Vagina (tissue), 2 donors: ENCODE data around the gene KRTAP1-5. TPM values are rescaled to one million over a fixed set of nuclear protein-coding genes. Genes with fewer than 3 reads are reported as not detected.

Experiments used
- DNase-seq, 2 donors: peaks; one replicate each; pipeline ENCODE4 v3.0.0-alpha.2; 2017; ENCODE audit errors: extremely low spot score in 2 of 2
- H3K27ac ChIP-seq: fragments of 200-600 bp; sonication (generic); one replicate; pipeline ENCODE4 v1.5.1; 2019
- H3K27me3 ChIP-seq: fragments of 200-600 bp; sonication (generic); one replicate; pipeline ENCODE4 v1.5.1; 2019
- H3K36me3 ChIP-seq, 2 donors: fragments of 200-600 bp; sonication (generic); one replicate each; pipeline ENCODE4 v1.5.1; 2017 to 2019
- H3K4me1 ChIP-seq: fragments of 200-600 bp; sonication (generic); one replicate; pipeline ENCODE4 v1.5.1; 2019
- H3K4me3 ChIP-seq, 2 donors: fragments of 200-600 bp; sonication (generic); 1 replicate in 1 of 2; 2 replicates in 1 of 2; pipeline ENCODE4 v1.5.1; 2016 to 2019
- H3K9me3 ChIP-seq: fragments of 200-600 bp; sonication (generic); one replicate; pipeline ENCODE4 v1.5.1; 2019
- POLR2A ChIP-seq, 2 donors: fragments of 450-650 bp; IDR thresholded peaks; one replicate each; pipeline ENCODE4 v1.6.1; 2017; ENCODE audit warnings: antibody characterized with exemption in 2 of 2, mild to moderate bottlenecking in 2 of 2, moderate library complexity in 2 of 2
- POLR2AphosphoS5 ChIP-seq, 2 donors: sonication (generic); formaldehyde crosslinking; IDR thresholded peaks; one replicate each; pipeline ENCODE4 v1.9.0; 2017; ENCODE audit warnings: antibody characterized with exemption in 2 of 2, mild to moderate bottlenecking in 2 of 2, low read depth in 1 of 2; ENCODE audit not compliant: insufficient read depth in 1 of 2
- intact Hi-C: fragments of 100-400 bp; cut with DNase I; formaldehyde crosslinking; loops from one replicate; pipeline ENCODE4 v1.15.1; 2023
- small RNA-seq: library from RNA; depleted of rRNA; stranded (forward); fragments of <200 nt; gene quantifications from one replicate; pipeline ENCODE3, GENCODE V24; 2016
- total RNA-seq: library from RNA; depleted of rRNA; stranded (reverse); fragments of >200 nt; gene quantifications from one replicate; pipeline ENCODE4 v1.2.3, GENCODE V29; 2016
- TF ChIP-seq, protein P1 (sequence below), 3 experiments: fragments of 450-650 bp in 2 of 3; fragments of 200-600 bp in 1 of 3; sonication (generic) in 1 of 3; IDR thresholded peaks; one replicate each; pipeline ENCODE4 v1.5.1; 2017 to 2019; ENCODE audit warnings: antibody characterized with exemption in 3 of 3, mild to moderate bottlenecking in 2 of 3, moderate library complexity in 2 of 3

KRTAP1-5 gene
- total RNA-seq, 1 donor from 2014 or later: not detected

DNA sequence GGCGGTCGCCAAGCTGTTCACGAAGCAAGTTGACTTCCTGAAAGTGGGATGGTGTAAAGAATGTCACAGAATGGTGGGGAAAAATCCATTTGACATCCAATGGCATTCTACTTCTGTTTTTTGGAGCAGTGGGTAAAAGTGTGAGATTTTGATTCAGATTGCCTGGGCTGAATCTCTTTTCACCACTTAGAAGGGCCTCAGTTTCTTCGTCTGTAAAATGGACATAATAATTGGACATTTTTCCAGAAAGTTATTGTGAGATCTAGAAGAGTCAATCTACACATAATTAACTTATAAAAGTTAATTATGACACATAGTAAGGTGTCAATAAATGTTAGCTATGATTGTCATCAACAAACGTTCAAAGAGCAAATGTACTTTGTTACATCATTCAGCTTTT, 45.9 kb downstream of the KRTAP1-5 start:
- no peaks in the 10 kb centered on the region for H3K9me3 ChIP-seq
- TF ChIP-seq POLR2A (IDR thresholded peaks at IDR 0.05): no peak
- TF ChIP-seq POLR2AphosphoS5 (IDR thresholded peaks at IDR 0.05; ENCODE audit: insufficient read depth in 1 of 2, low read depth in 1 of 2): no peak
- TF ChIP-seq, protein P1, sequence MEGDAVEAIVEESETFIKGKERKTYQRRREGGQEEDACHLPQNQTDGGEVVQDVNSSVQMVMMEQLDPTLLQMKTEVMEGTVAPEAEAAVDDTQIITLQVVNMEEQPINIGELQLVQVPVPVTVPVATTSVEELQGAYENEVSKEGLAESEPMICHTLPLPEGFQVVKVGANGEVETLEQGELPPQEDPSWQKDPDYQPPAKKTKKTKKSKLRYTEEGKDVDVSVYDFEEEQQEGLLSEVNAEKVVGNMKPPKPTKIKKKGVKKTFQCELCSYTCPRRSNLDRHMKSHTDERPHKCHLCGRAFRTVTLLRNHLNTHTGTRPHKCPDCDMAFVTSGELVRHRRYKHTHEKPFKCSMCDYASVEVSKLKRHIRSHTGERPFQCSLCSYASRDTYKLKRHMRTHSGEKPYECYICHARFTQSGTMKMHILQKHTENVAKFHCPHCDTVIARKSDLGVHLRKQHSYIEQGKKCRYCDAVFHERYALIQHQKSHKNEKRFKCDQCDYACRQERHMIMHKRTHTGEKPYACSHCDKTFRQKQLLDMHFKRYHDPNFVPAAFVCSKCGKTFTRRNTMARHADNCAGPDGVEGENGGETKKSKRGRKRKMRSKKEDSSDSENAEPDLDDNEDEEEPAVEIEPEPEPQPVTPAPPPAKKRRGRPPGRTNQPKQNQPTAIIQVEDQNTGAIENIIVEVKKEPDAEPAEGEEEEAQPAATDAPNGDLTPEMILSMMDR (IDR thresholded peaks at IDR 0.05): no peak
- H3K36me3 ChIP-seq: no peaks in the 10 kb centered on the region
- H3K4me1 ChIP-seq: no peaks in the 10 kb centered on the region
- H3K27ac ChIP-seq: peak overlapping the region; percentile 53
- H3K27me3 ChIP-seq: no peaks in the 10 kb centered on the region
- H3K4me3 ChIP-seq: no peak overlapping the region
- intact Hi-C loops: no loop called here
- no peak for DNase-seq

DNA sequence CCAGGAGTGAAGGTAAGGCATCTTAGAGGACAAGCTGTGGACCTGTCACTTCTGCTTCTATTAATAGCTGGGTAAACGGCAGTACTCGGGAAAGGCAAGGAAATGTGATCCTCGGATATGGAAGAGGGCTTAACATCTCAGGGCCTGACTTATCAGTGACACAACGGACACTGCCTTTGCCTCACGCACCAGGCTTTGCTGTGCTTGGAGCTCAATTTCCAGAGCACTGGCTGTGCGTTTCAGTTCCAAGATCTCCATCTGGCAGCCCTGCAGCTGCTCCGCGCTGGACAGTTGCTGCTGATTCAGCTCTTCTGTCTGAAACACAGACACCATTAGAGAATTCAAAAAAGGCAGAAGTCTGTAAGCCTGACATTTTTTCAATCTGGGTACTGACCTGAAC, 46.4 kb downstream of the KRTAP1-5 start:
- no peak for DNase-seq
- Histone ChIP-seq H3K27ac (peak overlapping the region; percentile 53), H3K36me3 (no peaks in the 10 kb centered on the region), H3K27me3 (no peaks in the 10 kb centered on the region), H3K9me3 (no peaks in the 10 kb centered on the region), H3K4me1 (no peaks in the 10 kb centered on the region), H3K4me3 (no peak overlapping the region)
- TF ChIP-seq POLR2A (IDR thresholded peaks at IDR 0.05): no peak
- TF ChIP-seq POLR2AphosphoS5 (IDR thresholded peaks at IDR 0.05; ENCODE audit: insufficient read depth in 1 of 2, low read depth in 1 of 2): no peak
- intact Hi-C loops: no loop called here

DNA sequence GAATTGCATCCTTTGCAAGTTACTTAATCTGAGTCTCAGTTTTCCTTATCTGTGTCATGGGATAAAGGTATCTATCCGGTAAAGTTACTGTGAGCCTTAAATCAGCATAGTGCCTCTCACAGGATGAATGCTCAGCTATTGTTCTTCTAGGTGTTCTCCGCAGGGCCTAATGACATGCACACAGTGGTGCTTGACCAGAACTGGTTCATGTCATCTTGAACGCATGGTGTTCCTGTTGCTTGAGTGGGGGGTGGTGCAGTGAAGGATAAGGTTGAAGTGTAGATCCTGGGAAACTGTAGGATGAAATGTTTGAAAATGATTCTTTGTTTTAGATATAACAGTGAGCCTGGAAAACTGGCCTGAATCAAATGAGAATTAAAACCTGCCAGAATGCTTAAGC, 46.9 kb downstream of the KRTAP1-5 start:
- H3K27me3 ChIP-seq: no peaks in the 10 kb centered on the region
- H3K4me3 ChIP-seq: no peak overlapping the region
- intact Hi-C loops: no loop called here
- DNase-seq: no peak
- no peak for TF ChIP-seq POLR2A (IDR thresholded peaks at IDR 0.05)
- TF ChIP-seq, protein P1 (IDR thresholded peaks at IDR 0.05): no peak
- H3K9me3 ChIP-seq: no peaks in the 10 kb centered on the region
- H3K27ac ChIP-seq: peak overlapping the region; percentile 53
- no peaks in the 10 kb centered on the region for H3K4me1 ChIP-seq
- no peaks in the 10 kb centered on the region for H3K36me3 ChIP-seq

DNA sequence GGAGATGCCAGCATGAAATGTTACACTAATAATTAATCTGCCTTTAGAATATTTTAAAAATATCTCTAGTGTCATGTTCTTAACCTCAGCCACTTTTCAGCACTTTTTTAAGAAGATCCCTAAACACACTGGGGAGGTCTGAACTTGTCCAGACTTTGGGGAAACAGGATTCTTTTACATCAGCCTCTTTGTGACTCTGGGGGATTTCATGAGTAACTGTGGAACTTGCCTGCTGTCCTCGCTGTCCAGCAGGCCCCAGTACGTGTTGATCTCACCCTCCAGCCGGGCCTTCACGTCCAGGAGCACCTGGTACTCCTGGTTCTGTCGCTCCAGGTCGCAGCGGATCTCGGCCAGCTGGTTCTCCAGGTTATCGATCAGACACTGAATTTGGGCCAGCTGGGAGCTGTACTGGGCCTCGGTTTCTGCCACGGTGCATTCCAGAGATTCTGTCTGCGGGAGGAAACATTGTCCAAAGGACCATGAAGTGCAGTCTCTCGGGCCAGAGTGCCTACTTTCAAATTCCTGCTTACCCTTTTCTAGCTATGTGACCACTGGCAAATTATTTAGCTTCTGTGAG, 48.3 kb downstream of the KRTAP1-5 start:
- no peaks in the 10 kb centered on the region for H3K36me3 ChIP-seq
- intact Hi-C loops: no loop called here

More for the DNA sequence above, 48.3 kb downstream of the KRTAP1-5 start:
- DNase-seq: no peak
- no peaks in the 10 kb centered on the region for H3K27me3 ChIP-seq
- no peak overlapping the region for H3K4me3 ChIP-seq
- no peaks in the 10 kb centered on the region for H3K4me1 ChIP-seq
- TF ChIP-seq, protein P1 (IDR thresholded peaks at IDR 0.05): no peak
- TF ChIP-seq POLR2AphosphoS5 (IDR thresholded peaks at IDR 0.05; ENCODE audit: insufficient read depth in 1 of 2, low read depth in 1 of 2): no peak
- no peak for TF ChIP-seq POLR2A (IDR thresholded peaks at IDR 0.05)
- H3K27ac ChIP-seq: no peak overlapping the region
- H3K9me3 ChIP-seq: no peaks in the 10 kb centered on the region

Small RNAs within 50 kb of the gene (small RNA-seq; reads per million reads assigned to genes)
- not detected for gene KRTAP3-4P

Other genes starting within 250 kb of the KRTAP1-5 start
- gene KRT27, start 244.7 kb downstream of the KRTAP1-5 start, total RNA-seq: not detected
- gene KRT28, start 227.2 kb downstream of the KRTAP1-5 start, total RNA-seq: not detected
- gene KRT10, start 204.6 kb downstream of the KRTAP1-5 start, total RNA-seq: 919 TPM
- gene KRT12, start 160.0 kb downstream of the KRTAP1-5 start, total RNA-seq: not detected
- gene KRT20, start 142.0 kb downstream of the KRTAP1-5 start, total RNA-seq: not detected
- gene KRT23, start 89.6 kb downstream of the KRTAP1-5 start, total RNA-seq: 0.98 TPM
- not detected for gene KRT39, start 60.3 kb downstream of the KRTAP1-5 start, total RNA-seq
- not detected for gene KRT40, start 42.9 kb downstream of the KRTAP1-5 start, total RNA-seq
- not detected for gene KRTAP3-3, start 33.0 kb downstream of the KRTAP1-5 start, total RNA-seq
- not detected for gene KRTAP3-2, start 27.3 kb downstream of the KRTAP1-5 start, total RNA-seq
- not detected for gene KRTAP3-1, start 18.1 kb downstream of the KRTAP1-5 start, total RNA-seq
- not detected for gene KRTAP1-4, start 3.0 kb upstream of the KRTAP1-5 start, total RNA-seq
- not detected for gene KRTAP1-3, start 7.7 kb upstream of the KRTAP1-5 start, total RNA-seq
- not detected for gene KRTAP1-1, start 14.2 kb upstream of the KRTAP1-5 start, total RNA-seq
- gene KRTAP2-1, start 20.1 kb upstream of the KRTAP1-5 start, total RNA-seq: not detected
- not detected for gene KRTAP2-2, start 28.0 kb upstream of the KRTAP1-5 start, total RNA-seq
- gene KRTAP2-3, start 32.9 kb upstream of the KRTAP1-5 start, total RNA-seq: not detected
- not detected for gene KRTAP2-4, start 38.7 kb upstream of the KRTAP1-5 start, total RNA-seq
- gene KRTAP4-7, start 56.9 kb upstream of the KRTAP1-5 start, total RNA-seq: not detected
- not detected for gene KRTAP4-8, start 70.9 kb upstream of the KRTAP1-5 start, total RNA-seq
- not detected for gene KRTAP4-16, start 75.0 kb upstream of the KRTAP1-5 start, total RNA-seq
- not detected for gene KRTAP4-9, start 78.2 kb upstream of the KRTAP1-5 start, total RNA-seq
- not detected for gene KRTAP4-11, start 91.2 kb upstream of the KRTAP1-5 start, total RNA-seq
- gene KRTAP4-12, start 97.0 kb upstream of the KRTAP1-5 start, total RNA-seq: not detected
- not detected for gene KRTAP4-6, start 113.3 kb upstream of the KRTAP1-5 start, total RNA-seq
- not detected for gene KRTAP4-5, start 122.6 kb upstream of the KRTAP1-5 start, total RNA-seq
- gene KRTAP4-4, start 133.5 kb upstream of the KRTAP1-5 start, total RNA-seq: not detected
- gene KRTAP4-3, start 141.0 kb upstream of the KRTAP1-5 start, total RNA-seq: not detected
- gene KRTAP4-2, start 151.0 kb upstream of the KRTAP1-5 start, total RNA-seq: not detected
- not detected for gene KRTAP4-1, start 157.7 kb upstream of the KRTAP1-5 start, total RNA-seq
- not detected for gene KRTAP9-1, start 162.7 kb upstream of the KRTAP1-5 start, total RNA-seq
- gene KRTAP9-2, start 199.4 kb upstream of the KRTAP1-5 start, total RNA-seq: not detected
- gene KRTAP9-3, start 205.2 kb upstream of the KRTAP1-5 start, total RNA-seq: not detected
- not detected for gene KRTAP9-8, start 210.8 kb upstream of the KRTAP1-5 start, total RNA-seq
- gene KRTAP9-4, start 222.5 kb upstream of the KRTAP1-5 start, total RNA-seq: not detected
- not detected for gene KRTAP9-9, start 228.2 kb upstream of the KRTAP1-5 start, total RNA-seq
- not detected for gene KRTAP9-6, start 238.2 kb upstream of the KRTAP1-5 start, total RNA-seq
- gene KRTAP9-7, start 248.5 kb upstream of the KRTAP1-5 start, total RNA-seq: not detected